RWPE2 (cell line): ENCODE data around the gene ELFN2.

Experiments used
- ATAC-seq: fragments of 200-7000 bp; cut with Tn5 transposase; 3 replicates; pipeline ENCODE4 v1.9.1; 2021; ENCODE audit warnings: low read depth
- DNase-seq: peaks from one replicate; pipeline ENCODE4 v3.0.0-alpha.2; 2020; ENCODE audit warnings: low spot score
- H3K27ac ChIP-seq: fragments of 450-650 bp; 2 replicates; pipeline ENCODE4 v1.5.1; 2017; ENCODE audit warnings: mild to moderate bottlenecking; ENCODE audit not compliant: poor library complexity, severe bottlenecking
- H3K27me3 ChIP-seq: fragments of 250-450 bp; sonication (Bioruptor Pico); 2 replicates; pipeline ENCODE4 v1.5.1; 2021; ENCODE audit warnings: mild to moderate bottlenecking, moderate library complexity; ENCODE audit not compliant: insufficient read depth, poor library complexity, severe bottlenecking
- H3K36me3 ChIP-seq: fragments of 250-450 bp; sonication (Bioruptor Pico); 2 replicates; pipeline ENCODE4 v1.5.1; 2020; ENCODE audit warnings: low read depth, mild to moderate bottlenecking, moderate library complexity
- H3K4me1 ChIP-seq: fragments of 250-450 bp; sonication (Bioruptor Pico); 2 replicates; pipeline ENCODE4 v1.5.1; 2021; ENCODE audit warnings: mild to moderate bottlenecking, moderate library complexity; ENCODE audit not compliant: insufficient read depth, poor library complexity, severe bottlenecking
- H3K4me3 ChIP-seq: fragments of 250-450 bp; sonication (Bioruptor Pico); 2 replicates; pipeline ENCODE4 v1.5.1; 2021; ENCODE audit warnings: mild to moderate bottlenecking, moderate library complexity; ENCODE audit not compliant: severe bottlenecking
- H3K9me3 ChIP-seq: fragments of 250-450 bp; sonication (Bioruptor Pico); 2 replicates; pipeline ENCODE4 v1.5.1; 2021; ENCODE audit warnings: mild to moderate bottlenecking, moderate library complexity; ENCODE audit not compliant: severe bottlenecking
- CTCF ChIP-seq: fragments of 450-650 bp; IDR thresholded peaks from one replicate; pipeline ENCODE4 v1.5.1; 2017; ENCODE audit warnings: mild to moderate bottlenecking, moderate library complexity; ENCODE audit not compliant: poor library complexity, severe bottlenecking

Gene ELFN2

GRCh38 chr22:37354670-37355069 is 72.6 kb downstream of the ELFN2 start:
- no peak for TF ChIP-seq CTCF
- no peaks in the 10 kb centered on the region for H3K9me3 ChIP-seq
- no peak for ATAC-seq
- DNase-seq = no peak
- no peaks in the 10 kb centered on the region for H3K36me3 ChIP-seq
- H3K27ac ChIP-seq = peak overlapping the region; percentile 82
- no peaks in the 10 kb centered on the region for H3K27me3 ChIP-seq
- no peak overlapping the region for H3K4me3 ChIP-seq
- H3K4me1 ChIP-seq = peaks cover 15% of the 10 kb centered on the region

- no peaks in the 10 kb centered on the region for H3K27me3 ChIP-seq
- no peaks in the 10 kb centered on the region for H3K9me3 ChIP-seq
- no peaks in the 10 kb centered on the region for H3K36me3 ChIP-seq
- ATAC-seq = 0 out of 3 replicates have a peak, but pooled peaks have one; percentile 7
- peaks cover 15% of the 10 kb centered on the region for H3K4me1 ChIP-seq
- H3K27ac ChIP-seq = peak overlapping the region; percentile 82
- no peak for TF ChIP-seq CTCF
- no peak for DNase-seq
- no peak overlapping the region for H3K4me3 ChIP-seq
These were observed 73.0 kb downstream of the ELFN2 start for GRCh38 chr22:37354261-37354660.

GRCh38 chr22:37353839-37354238 is 73.4 kb downstream of the ELFN2 start:
- TF ChIP-seq CTCF = no peak
- H3K4me3 ChIP-seq = no peak overlapping the region
- H3K4me1 ChIP-seq = peaks cover 15% of the 10 kb centered on the region
- H3K9me3 ChIP-seq = no peaks in the 10 kb centered on the region
- no peaks in the 10 kb centered on the region for H3K36me3 ChIP-seq
- H3K27me3 ChIP-seq = no peaks in the 10 kb centered on the region
- DNase-seq (no peak), ATAC-seq (peak; percentile 85)
- H3K27ac ChIP-seq = peak overlapping the region; percentile 82

GRCh38 chr22:37352481-37352880 is 74.8 kb downstream of the ELFN2 start:
- Histone ChIP-seq H3K4me1 (peaks cover 15% of the 10 kb centered on the region), H3K36me3 (no peaks in the 10 kb centered on the region)
- no peak for TF ChIP-seq CTCF

GRCh38 chr22:37351232-37351631 is 76.0 kb downstream of the ELFN2 start:
- no peak for TF ChIP-seq CTCF
- no peak for ATAC-seq

More at GRCh38 chr22:37352481-37352880, 74.8 kb downstream of the ELFN2 start:
- DNase-seq (no peak), ATAC-seq (no peak)
- Histone ChIP-seq H3K9me3 (no peaks in the 10 kb centered on the region), H3K4me3 (no peak overlapping the region), H3K27ac (no peak overlapping the region), H3K27me3 (no peaks in the 10 kb centered on the region)

More at GRCh38 chr22:37351232-37351631, 76.0 kb downstream of the ELFN2 start:
- Histone ChIP-seq H3K27ac (no peak overlapping the region), H3K4me1 (peaks cover 15% of the 10 kb centered on the region), H3K9me3 (no peaks in the 10 kb centered on the region), H3K36me3 (no peaks in the 10 kb centered on the region), H3K27me3 (no peaks in the 10 kb centered on the region), H3K4me3 (no peak overlapping the region)
- no peak for DNase-seq
